HG02610 (cell line): ENCODE results near the gene ERI3.
A peak's percentile ranks its signal among the peaks of the same experiment; 100 is the strongest.

Experiments
- ATAC-seq: cut with Tn5 transposase; IDR thresholded peaks from one replicate; pipeline ENCODE4 v1.9.1; 2021; ENCODE audit warnings: mild to moderate bottlenecking, moderate library complexity; ENCODE audit not compliant: unreplicated experiment

Gene ERI3

GRCh38 chr1:44318097-44319088, 36.7 kb downstream of the ERI3 start:
- ATAC-seq: no peak

GRCh38 chr1:44316231-44316759, 38.8 kb downstream of the ERI3 start:
- peak; percentile 73 for ATAC-seq

GRCh38 chr1:44315521-44315920, 39.5 kb downstream of the ERI3 start:
- no peak for ATAC-seq

GRCh38 chr1:44314452-44314851, 40.6 kb downstream of the ERI3 start:
- ATAC-seq: no peak

GRCh38 chr1:44313265-44313918, 41.7 kb downstream of the ERI3 start:
- no peak for ATAC-seq

GRCh38 chr1:44312399-44313196, 42.5 kb downstream of the ERI3 start:
- no peak for ATAC-seq

- ATAC-seq: no peak
These were observed 45.1 kb downstream of the ERI3 start for GRCh38 chr1:44310006-44310405.

- no peak for ATAC-seq
These were observed 49.1 kb downstream of the ERI3 start for GRCh38 chr1:44305962-44306422.

GRCh38 chr1:44303532-44303931, 51.5 kb downstream of the ERI3 start:
- ATAC-seq: no peak

GRCh38 chr1:44302541-44302940, 52.5 kb downstream of the ERI3 start:
- ATAC-seq: no peak

GRCh38 chr1:44301442-44301841, 53.6 kb downstream of the ERI3 start:
- no peak for ATAC-seq

- no peak for ATAC-seq
These were observed 54.2 kb downstream of the ERI3 start for GRCh38 chr1:44300852-44301251.

GRCh38 chr1:44297695-44298400, 57.2 kb downstream of the ERI3 start:
- ATAC-seq: no peak

- ATAC-seq: no peak
These were observed 58.3 kb downstream of the ERI3 start for GRCh38 chr1:44296806-44297205.

GRCh38 chr1:44296086-44296485, 59.0 kb downstream of the ERI3 start:
- no peak for ATAC-seq

- ATAC-seq: no peak
These were observed 60.5 kb downstream of the ERI3 start for GRCh38 chr1:44294588-44295007.

GRCh38 chr1:44293761-44294315, 61.2 kb downstream of the ERI3 start:
- ATAC-seq: no peak

- no peak for ATAC-seq
These were observed 62.4 kb downstream of the ERI3 start for GRCh38 chr1:44292651-44293050.

GRCh38 chr1:44290250-44291094, 64.6 kb downstream of the ERI3 start:
- no peak for ATAC-seq
